Measurements from ENCODE around the gene FGF11. TPM values are rescaled to one million over a fixed set of nuclear protein-coding genes. Genes with fewer than 3 reads are reported as not detected.

FGF11 gene
- total and polyA plus RNA-seq, 2 of the 13 experiments (the other 11 are each of a cell fraction or from before 2014, with no cell fraction given), result 0.20 to 7.6 TPM

- TF ChIP-seq GMEB2 (CRISPR knock-in tag; IDR thresholded peaks at IDR 0.05; ENCODE audit: low read depth) (peak; percentile 37; the same call in 1 of the 2 replicates), ETS1 (CRISPR knock-in tag; IDR thresholded peaks at IDR 0.05) (peak; percentile 83; the same call in 1 of the 2 replicates), ZNF446 (CRISPR knock-in tag; IDR thresholded peaks at IDR 0.05) (no peak; the same call in 1 of the 2 replicates), REPIN1 (CRISPR knock-in tag; IDR thresholded peaks at IDR 0.05; ENCODE audit: borderline replicate concordance, low read depth) (no peak), FOXA1 (IDR thresholded peaks at IDR 0.05) (no peak), FOXA1 (CRISPR knock-in tag; IDR thresholded peaks at IDR 0.05) (0 out of 2 replicates have a peak, but pooled peaks have one; percentile 15), ATF4 (CRISPR knock-in tag; IDR thresholded peaks at IDR 0.05) (peak in 1 of 2 experiments; percentile 52; a peak in 1 of 4 replicates), ZIK1 (CRISPR knock-in tag; IDR thresholded peaks at IDR 0.05; ENCODE audit: borderline replicate concordance, low read depth) (0 out of 2 replicates have a peak, but pooled peaks have one; percentile 24), ZNF512B (CRISPR knock-in tag; IDR thresholded peaks at IDR 0.05; ENCODE audit: borderline replicate concordance) (no peak), RXRB (CRISPR knock-in tag; IDR thresholded peaks at IDR 0.05; ENCODE audit: borderline replicate concordance) (peak; percentile 80), ZNF280D (CRISPR knock-in tag; IDR thresholded peaks at IDR 0.05) (peak; percentile 84), CC2D1A (CRISPR knock-in tag; IDR thresholded peaks at IDR 0.05) (peak; percentile 53; the same call in 1 of the 2 replicates), ZBTB4 (CRISPR knock-in tag; IDR thresholded peaks at IDR 0.05; ENCODE audit: borderline replicate concordance) (no peak)
Observed at GRCh38 chr17:7484067-7484918, 45.0 kb downstream of the FGF11 start, which contains the start of gene POLR2A (continued).

All from HepG2 (cell line).